ENCODE measurements around the gene HIPK2. TPM values are rescaled to one million over a fixed set of nuclear protein-coding genes. Genes with fewer than 3 reads are reported as not detected.
A peak's percentile ranks its signal among the peaks of the same experiment; 100 is the strongest.

The HIPK2 gene
- total RNA-seq, 1 donor from 2014 or later = 44.0 TPM

GRCh38 chr7:139681463-139681755 lies 96.4 kb downstream of the HIPK2 start:
- no peak for TF ChIP-seq CTCF (IDR thresholded peaks at IDR 0.05; ENCODE audit: insufficient read depth, low read length, poor library complexity, severe bottlenecking)
- no peak for DNase-seq (ENCODE audit: low read depth)
- Histone ChIP-seq H3K27me3 (ENCODE audit: control insufficient read depth, insufficient read depth, low read length) (no peaks in the 10 kb centered on the region), H3K36me3 (ENCODE audit: control insufficient read depth, insufficient read depth, low read length) (peaks cover 3% of the 10 kb centered on the region), H3K4me3 (ENCODE audit: low read depth, low read length) (no peak overlapping the region)

- Histone ChIP-seq H3K4me3 (ENCODE audit: low read depth, low read length) (no peak overlapping the region), H3K36me3 (ENCODE audit: control insufficient read depth, insufficient read depth, low read length) (peaks cover 3% of the 10 kb centered on the region), H3K27me3 (ENCODE audit: control insufficient read depth, insufficient read depth, low read length) (no peaks in the 10 kb centered on the region)
- DNase-seq (ENCODE audit: low read depth) = peak; percentile 87
- no peak for TF ChIP-seq CTCF (IDR thresholded peaks at IDR 0.05; ENCODE audit: insufficient read depth, low read length, poor library complexity, severe bottlenecking)
Measured at GRCh38 chr7:139680676-139681462, 96.9 kb downstream of the HIPK2 start.

GRCh38 chr7:139679731-139680594 lies 97.8 kb downstream of the HIPK2 start:
- H3K4me3 ChIP-seq (ENCODE audit: low read depth, low read length) = no peak overlapping the region
- DNase-seq (ENCODE audit: low read depth) = no peak
- peaks cover 3% of the 10 kb centered on the region for H3K36me3 ChIP-seq (ENCODE audit: control insufficient read depth, insufficient read depth, low read length)
- no peaks in the 10 kb centered on the region for H3K27me3 ChIP-seq (ENCODE audit: control insufficient read depth, insufficient read depth, low read length)
- TF ChIP-seq CTCF (IDR thresholded peaks at IDR 0.05; ENCODE audit: insufficient read depth, low read length, poor library complexity, severe bottlenecking) = no peak

GRCh38 chr7:139676390-139676789 lies 101.4 kb downstream of the HIPK2 start:
- peaks cover 2% of the 10 kb centered on the region for H3K36me3 ChIP-seq (ENCODE audit: control insufficient read depth, insufficient read depth, low read length)
- H3K27me3 ChIP-seq (ENCODE audit: control insufficient read depth, insufficient read depth, low read length) = no peaks in the 10 kb centered on the region
- no peak for DNase-seq (ENCODE audit: low read depth)
- no peak overlapping the region for H3K4me3 ChIP-seq (ENCODE audit: low read depth, low read length)
- no peak for TF ChIP-seq CTCF (IDR thresholded peaks at IDR 0.05; ENCODE audit: insufficient read depth, low read length, poor library complexity, severe bottlenecking)

GRCh38 chr7:139675127-139676125 lies 102.4 kb downstream of the HIPK2 start:
- no peak for TF ChIP-seq CTCF (IDR thresholded peaks at IDR 0.05; ENCODE audit: insufficient read depth, low read length, poor library complexity, severe bottlenecking)
- H3K27me3 ChIP-seq (ENCODE audit: control insufficient read depth, insufficient read depth, low read length) = no peaks in the 10 kb centered on the region
- no peak for DNase-seq (ENCODE audit: low read depth)
- H3K4me3 ChIP-seq (ENCODE audit: low read depth, low read length) = no peak overlapping the region
- H3K36me3 ChIP-seq (ENCODE audit: control insufficient read depth, insufficient read depth, low read length) = peaks cover 2% of the 10 kb centered on the region

Data from kidney epithelial cell (primary cell).